GM23338 (cell line): ENCODE results near the gene DGCR8. TPM values are rescaled to one million over a fixed set of nuclear protein-coding genes. Genes with fewer than 3 reads are reported as not detected.

Source experiments
- ATAC-seq: fragments of 200-7000 bp; cut with Tn5 transposase; 3 replicates; pipeline ENCODE4 v1.9.1; 2020
- DNase-seq: peaks from one replicate; pipeline ENCODE4 v3.0.0-alpha.2; 2015; ENCODE audit warnings: low spot score
- H2AFZ ChIP-seq: fragments of 200-600 bp; sonication (generic); 2 replicates; pipeline ENCODE4 v1.8.0; 2016; ENCODE audit warnings: antibody characterized with exemption, mild to moderate bottlenecking, moderate library complexity
- H3F3A ChIP-seq: fragments of 200-600 bp; sonication (generic); replicated peaks from 2 replicates; pipeline ENCODE4 v1.8.0; 2017; ENCODE audit warnings: antibody characterized with exemption, mixed run types, low read depth
- H3K27ac ChIP-seq: fragments of 200-600 bp; sonication (generic); 2 replicates; pipeline ENCODE4 v1.6.1; 2016; ENCODE audit warnings: low read depth
- H3K27me3 ChIP-seq: fragments of 200-600 bp; sonication (generic); 2 replicates; pipeline ENCODE4 v1.8.0; 2016; ENCODE audit warnings: mild to moderate bottlenecking, mixed run types, moderate library complexity; ENCODE audit not compliant: insufficient read depth
- H3K36me3 ChIP-seq: fragments of 200-600 bp; sonication (generic); 2 replicates; pipeline ENCODE4 v1.8.0; 2016; ENCODE audit warnings: mild to moderate bottlenecking; ENCODE audit not compliant: insufficient read depth
- H3K4me1 ChIP-seq: fragments of 200-600 bp; sonication (generic); 2 replicates; pipeline ENCODE4 v1.8.0; 2016; ENCODE audit warnings: mild to moderate bottlenecking, moderate library complexity; ENCODE audit not compliant: insufficient read depth
- H3K4me2 ChIP-seq: fragments of 200-600 bp; sonication (generic); 2 replicates; pipeline ENCODE4 v1.7.1; 2017; ENCODE audit warnings: mixed run types
- H3K4me3 ChIP-seq: fragments of 200-600 bp; sonication (generic); 2 replicates; pipeline ENCODE4 v1.6.1; 2016; ENCODE audit warnings: mixed run types
- H3K79me2 ChIP-seq: fragments of 200-600 bp; sonication (generic); replicated peaks from 2 replicates; pipeline ENCODE4 v1.8.0; 2017; ENCODE audit warnings: mild to moderate bottlenecking; ENCODE audit not compliant: insufficient read depth
- H3K9me2 ChIP-seq: fragments of 200-600 bp; sonication (generic); 2 replicates; pipeline ENCODE4 v1.8.0; 2017; ENCODE audit not compliant: insufficient read depth
- H4K20me1 ChIP-seq: fragments of 200-600 bp; sonication (generic); replicated peaks from 2 replicates; pipeline ENCODE4 v1.8.0; 2017; ENCODE audit warnings: mild to moderate bottlenecking; ENCODE audit not compliant: insufficient read depth
- H3K27ac Mint-ChIP-seq: 2 replicates; pipeline ENCODE4 v1.8.0; 2020; ENCODE audit warnings: inconsistent platforms, mild to moderate bottlenecking, moderate library complexity, mixed read lengths
- H3K27me3 Mint-ChIP-seq: 3 replicates; pipeline ENCODE4 v1.8.0; 2022; ENCODE audit warnings: low read depth, mild to moderate bottlenecking, moderate library complexity, mixed read lengths, inconsistent platforms; ENCODE audit not compliant: insufficient read depth, poor library complexity
- H3K36me3 Mint-ChIP-seq: 3 replicates; pipeline ENCODE4 v1.8.0; 2021; ENCODE audit warnings: low read depth, mild to moderate bottlenecking, inconsistent platforms, moderate library complexity, mixed read lengths
- H3K4me1 Mint-ChIP-seq: 3 replicates; pipeline ENCODE4 v1.8.0; 2020; ENCODE audit warnings: mild to moderate bottlenecking, inconsistent platforms, mixed read lengths
- H3K4me3 Mint-ChIP-seq: 3 replicates; pipeline ENCODE4 v1.8.0; 2021; ENCODE audit warnings: moderate library complexity, mild to moderate bottlenecking, inconsistent platforms, mixed read lengths
- H3K9me3 Mint-ChIP-seq: 3 replicates; pipeline ENCODE4 v1.8.0; 2020; ENCODE audit warnings: moderate library complexity, mild to moderate bottlenecking, inconsistent platforms, mixed read lengths
- CREB1 ChIP-seq: fragments of 250-450 bp; sonication (Bioruptor Pico); IDR thresholded peaks from 2 replicates; pipeline ENCODE4 v1.5.0; 2020; ENCODE audit warnings: low read depth, mild to moderate bottlenecking, moderate library complexity
- EZH2 ChIP-seq: fragments of 200-600 bp; sonication (generic); IDR thresholded peaks from one replicate; pipeline ENCODE4 v1.8.0; 2017; ENCODE audit warnings: antibody characterized with exemption, mild to moderate bottlenecking, low read depth; ENCODE audit not compliant: unreplicated experiment
- EZH2phosphoT487 ChIP-seq: fragments of 200-600 bp; sonication (generic); IDR thresholded peaks from one replicate; pipeline ENCODE4 v1.8.1; 2018; ENCODE audit warnings: antibody characterized with exemption; ENCODE audit not compliant: unreplicated experiment
- JUNB ChIP-seq: IDR thresholded peaks from one replicate; pipeline ENCODE4 v1.6.1; 2016; ENCODE audit warnings: antibody characterized with exemption; ENCODE audit not compliant: unreplicated experiment
- NANOG ChIP-seq: IDR thresholded peaks from 2 replicates; pipeline ENCODE4 v1.6.1; 2016; ENCODE audit warnings: antibody characterized with exemption, borderline replicate concordance
- POLR2AphosphoS5 ChIP-seq: IDR thresholded peaks from 2 replicates; pipeline ENCODE4 v1.6.1; 2016; ENCODE audit warnings: antibody characterized with exemption, low read depth
- STAT1 ChIP-seq: IDR thresholded peaks from one replicate; pipeline ENCODE4 v1.6.1; 2016; ENCODE audit warnings: antibody characterized with exemption; ENCODE audit not compliant: unreplicated experiment
- ZNF114 ChIP-seq: fragments of 250-450 bp; sonication (Bioruptor Pico); IDR thresholded peaks from 2 replicates; pipeline ENCODE4 v1.5.0; 2020; ENCODE audit warnings: mild to moderate bottlenecking, moderate library complexity
- ZNF331 ChIP-seq: fragments of 250-450 bp; sonication (Bioruptor Pico); IDR thresholded peaks from 2 replicates; pipeline ENCODE4 v1.5.0; 2020; ENCODE audit warnings: low read depth, mild to moderate bottlenecking, moderate library complexity
- polyA plus RNA-seq: library from polyadenylated mRNA; unstranded; fragments of >200 nt; fragmentation: Nextera tagmentation; extraction: Ambion mirVana; gene quantifications from 2 replicates; pipeline ENCODE4 v1.2.1, GENCODE V29; 2016
- total RNA-seq: library from RNA; depleted of rRNA; stranded (reverse); fragments of >200 nt; shearing (Covaris generic); gene quantifications from 2 replicates; pipeline ENCODE4 v1.2.3, GENCODE V29; 2014
- TF ChIP-seq, protein P1 (sequence below): IDR thresholded peaks from 2 replicates; pipeline ENCODE4 v1.6.1; 2016; ENCODE audit warnings: antibody characterized with exemption
- TF ChIP-seq, protein P2 (sequence below): IDR thresholded peaks from one replicate; pipeline ENCODE4 v1.6.1; 2018; ENCODE audit warnings: antibody characterized with exemption; ENCODE audit not compliant: unreplicated experiment
- TF ChIP-seq, protein P3 (sequence below), 2 experiments: fragments of 200-600 bp in 1 of 2; sonication (generic) in 1 of 2; conservative IDR thresholded peaks; 2 replicates each; pipeline versions ENCODE4 v1.5.1 to v1.6.1; 2016 to 2017; ENCODE audit warnings: antibody characterized with exemption in 2 of 2, low read depth in 2 of 2, mild to moderate bottlenecking in 2 of 2, moderate library complexity in 1 of 2
- TF ChIP-seq, protein P4 (sequence below): fragments of 250-450 bp; sonication (Bioruptor Pico); IDR thresholded peaks from 2 replicates; pipeline ENCODE4 v1.5.0; 2020; ENCODE audit warnings: mild to moderate bottlenecking, moderate library complexity

The DGCR8 gene
- total and polyA plus RNA-seq, 2 experiments from 2014 or later = 12.2 to 48.9 TPM

DNA sequence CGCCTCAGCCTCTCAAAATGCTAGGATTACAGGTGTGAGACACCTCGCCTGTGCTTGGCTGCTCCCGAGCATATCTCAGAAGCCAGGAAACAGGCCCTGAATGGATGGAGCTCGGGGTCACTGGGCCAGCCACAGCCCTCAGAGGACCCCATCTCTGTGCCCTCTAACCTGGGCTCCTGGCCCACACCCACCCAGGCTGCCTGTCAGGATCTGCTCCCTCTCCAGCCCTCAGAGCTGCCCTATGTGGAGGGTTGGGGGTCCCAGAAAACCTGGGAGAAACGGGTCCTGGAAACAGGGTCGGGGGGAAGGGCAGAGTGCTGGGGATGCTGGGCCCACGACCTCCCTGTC, 76.0 kb downstream of the DGCR8 start:
- H3K79me2 ChIP-seq = no peaks in the 10 kb centered on the region
- no peaks in the 10 kb centered on the region for H4K20me1 ChIP-seq
- H3K9me3 Mint-ChIP-seq = no peaks in the 10 kb centered on the region
- no peak overlapping the region for H3K27ac Mint-ChIP-seq
- no peak for ATAC-seq
- H3K4me1 Mint-ChIP-seq = peaks cover 10% of the 10 kb centered on the region
- DNase-seq = no peak
- H3K27ac ChIP-seq = no peak overlapping the region
- H3K27me3 ChIP-seq = no peaks in the 10 kb centered on the region
- no peaks in the 10 kb centered on the region for H3K36me3 ChIP-seq
- TF ChIP-seq EZH2 (no peak), EZH2phosphoT487 (no peak), NANOG (no peak), POLR2AphosphoS5 (no peak), ZNF114 (CRISPR knock-in tag) (no peak), CREB1 (CRISPR knock-in tag) (no peak), ZNF331 (CRISPR knock-in tag) (no peak), JUNB (no peak), STAT1 (no peak)
- TF ChIP-seq, protein P1, sequence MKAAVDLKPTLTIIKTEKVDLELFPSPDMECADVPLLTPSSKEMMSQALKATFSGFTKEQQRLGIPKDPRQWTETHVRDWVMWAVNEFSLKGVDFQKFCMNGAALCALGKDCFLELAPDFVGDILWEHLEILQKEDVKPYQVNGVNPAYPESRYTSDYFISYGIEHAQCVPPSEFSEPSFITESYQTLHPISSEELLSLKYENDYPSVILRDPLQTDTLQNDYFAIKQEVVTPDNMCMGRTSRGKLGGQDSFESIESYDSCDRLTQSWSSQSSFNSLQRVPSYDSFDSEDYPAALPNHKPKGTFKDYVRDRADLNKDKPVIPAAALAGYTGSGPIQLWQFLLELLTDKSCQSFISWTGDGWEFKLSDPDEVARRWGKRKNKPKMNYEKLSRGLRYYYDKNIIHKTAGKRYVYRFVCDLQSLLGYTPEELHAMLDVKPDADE = no peak
- TF ChIP-seq, protein P2, sequence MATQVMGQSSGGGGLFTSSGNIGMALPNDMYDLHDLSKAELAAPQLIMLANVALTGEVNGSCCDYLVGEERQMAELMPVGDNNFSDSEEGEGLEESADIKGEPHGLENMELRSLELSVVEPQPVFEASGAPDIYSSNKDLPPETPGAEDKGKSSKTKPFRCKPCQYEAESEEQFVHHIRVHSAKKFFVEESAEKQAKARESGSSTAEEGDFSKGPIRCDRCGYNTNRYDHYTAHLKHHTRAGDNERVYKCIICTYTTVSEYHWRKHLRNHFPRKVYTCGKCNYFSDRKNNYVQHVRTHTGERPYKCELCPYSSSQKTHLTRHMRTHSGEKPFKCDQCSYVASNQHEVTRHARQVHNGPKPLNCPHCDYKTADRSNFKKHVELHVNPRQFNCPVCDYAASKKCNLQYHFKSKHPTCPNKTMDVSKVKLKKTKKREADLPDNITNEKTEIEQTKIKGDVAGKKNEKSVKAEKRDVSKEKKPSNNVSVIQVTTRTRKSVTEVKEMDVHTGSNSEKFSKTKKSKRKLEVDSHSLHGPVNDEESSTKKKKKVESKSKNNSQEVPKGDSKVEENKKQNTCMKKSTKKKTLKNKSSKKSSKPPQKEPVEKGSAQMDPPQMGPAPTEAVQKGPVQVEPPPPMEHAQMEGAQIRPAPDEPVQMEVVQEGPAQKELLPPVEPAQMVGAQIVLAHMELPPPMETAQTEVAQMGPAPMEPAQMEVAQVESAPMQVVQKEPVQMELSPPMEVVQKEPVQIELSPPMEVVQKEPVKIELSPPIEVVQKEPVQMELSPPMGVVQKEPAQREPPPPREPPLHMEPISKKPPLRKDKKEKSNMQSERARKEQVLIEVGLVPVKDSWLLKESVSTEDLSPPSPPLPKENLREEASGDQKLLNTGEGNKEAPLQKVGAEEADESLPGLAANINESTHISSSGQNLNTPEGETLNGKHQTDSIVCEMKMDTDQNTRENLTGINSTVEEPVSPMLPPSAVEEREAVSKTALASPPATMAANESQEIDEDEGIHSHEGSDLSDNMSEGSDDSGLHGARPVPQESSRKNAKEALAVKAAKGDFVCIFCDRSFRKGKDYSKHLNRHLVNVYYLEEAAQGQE = no peak
- TF ChIP-seq, protein P3, sequence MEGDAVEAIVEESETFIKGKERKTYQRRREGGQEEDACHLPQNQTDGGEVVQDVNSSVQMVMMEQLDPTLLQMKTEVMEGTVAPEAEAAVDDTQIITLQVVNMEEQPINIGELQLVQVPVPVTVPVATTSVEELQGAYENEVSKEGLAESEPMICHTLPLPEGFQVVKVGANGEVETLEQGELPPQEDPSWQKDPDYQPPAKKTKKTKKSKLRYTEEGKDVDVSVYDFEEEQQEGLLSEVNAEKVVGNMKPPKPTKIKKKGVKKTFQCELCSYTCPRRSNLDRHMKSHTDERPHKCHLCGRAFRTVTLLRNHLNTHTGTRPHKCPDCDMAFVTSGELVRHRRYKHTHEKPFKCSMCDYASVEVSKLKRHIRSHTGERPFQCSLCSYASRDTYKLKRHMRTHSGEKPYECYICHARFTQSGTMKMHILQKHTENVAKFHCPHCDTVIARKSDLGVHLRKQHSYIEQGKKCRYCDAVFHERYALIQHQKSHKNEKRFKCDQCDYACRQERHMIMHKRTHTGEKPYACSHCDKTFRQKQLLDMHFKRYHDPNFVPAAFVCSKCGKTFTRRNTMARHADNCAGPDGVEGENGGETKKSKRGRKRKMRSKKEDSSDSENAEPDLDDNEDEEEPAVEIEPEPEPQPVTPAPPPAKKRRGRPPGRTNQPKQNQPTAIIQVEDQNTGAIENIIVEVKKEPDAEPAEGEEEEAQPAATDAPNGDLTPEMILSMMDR (conservative IDR thresholded peaks at IDR 0.05; ENCODE audit: low read depth in 2 of 2) = no peak
- TF ChIP-seq, protein P4, sequence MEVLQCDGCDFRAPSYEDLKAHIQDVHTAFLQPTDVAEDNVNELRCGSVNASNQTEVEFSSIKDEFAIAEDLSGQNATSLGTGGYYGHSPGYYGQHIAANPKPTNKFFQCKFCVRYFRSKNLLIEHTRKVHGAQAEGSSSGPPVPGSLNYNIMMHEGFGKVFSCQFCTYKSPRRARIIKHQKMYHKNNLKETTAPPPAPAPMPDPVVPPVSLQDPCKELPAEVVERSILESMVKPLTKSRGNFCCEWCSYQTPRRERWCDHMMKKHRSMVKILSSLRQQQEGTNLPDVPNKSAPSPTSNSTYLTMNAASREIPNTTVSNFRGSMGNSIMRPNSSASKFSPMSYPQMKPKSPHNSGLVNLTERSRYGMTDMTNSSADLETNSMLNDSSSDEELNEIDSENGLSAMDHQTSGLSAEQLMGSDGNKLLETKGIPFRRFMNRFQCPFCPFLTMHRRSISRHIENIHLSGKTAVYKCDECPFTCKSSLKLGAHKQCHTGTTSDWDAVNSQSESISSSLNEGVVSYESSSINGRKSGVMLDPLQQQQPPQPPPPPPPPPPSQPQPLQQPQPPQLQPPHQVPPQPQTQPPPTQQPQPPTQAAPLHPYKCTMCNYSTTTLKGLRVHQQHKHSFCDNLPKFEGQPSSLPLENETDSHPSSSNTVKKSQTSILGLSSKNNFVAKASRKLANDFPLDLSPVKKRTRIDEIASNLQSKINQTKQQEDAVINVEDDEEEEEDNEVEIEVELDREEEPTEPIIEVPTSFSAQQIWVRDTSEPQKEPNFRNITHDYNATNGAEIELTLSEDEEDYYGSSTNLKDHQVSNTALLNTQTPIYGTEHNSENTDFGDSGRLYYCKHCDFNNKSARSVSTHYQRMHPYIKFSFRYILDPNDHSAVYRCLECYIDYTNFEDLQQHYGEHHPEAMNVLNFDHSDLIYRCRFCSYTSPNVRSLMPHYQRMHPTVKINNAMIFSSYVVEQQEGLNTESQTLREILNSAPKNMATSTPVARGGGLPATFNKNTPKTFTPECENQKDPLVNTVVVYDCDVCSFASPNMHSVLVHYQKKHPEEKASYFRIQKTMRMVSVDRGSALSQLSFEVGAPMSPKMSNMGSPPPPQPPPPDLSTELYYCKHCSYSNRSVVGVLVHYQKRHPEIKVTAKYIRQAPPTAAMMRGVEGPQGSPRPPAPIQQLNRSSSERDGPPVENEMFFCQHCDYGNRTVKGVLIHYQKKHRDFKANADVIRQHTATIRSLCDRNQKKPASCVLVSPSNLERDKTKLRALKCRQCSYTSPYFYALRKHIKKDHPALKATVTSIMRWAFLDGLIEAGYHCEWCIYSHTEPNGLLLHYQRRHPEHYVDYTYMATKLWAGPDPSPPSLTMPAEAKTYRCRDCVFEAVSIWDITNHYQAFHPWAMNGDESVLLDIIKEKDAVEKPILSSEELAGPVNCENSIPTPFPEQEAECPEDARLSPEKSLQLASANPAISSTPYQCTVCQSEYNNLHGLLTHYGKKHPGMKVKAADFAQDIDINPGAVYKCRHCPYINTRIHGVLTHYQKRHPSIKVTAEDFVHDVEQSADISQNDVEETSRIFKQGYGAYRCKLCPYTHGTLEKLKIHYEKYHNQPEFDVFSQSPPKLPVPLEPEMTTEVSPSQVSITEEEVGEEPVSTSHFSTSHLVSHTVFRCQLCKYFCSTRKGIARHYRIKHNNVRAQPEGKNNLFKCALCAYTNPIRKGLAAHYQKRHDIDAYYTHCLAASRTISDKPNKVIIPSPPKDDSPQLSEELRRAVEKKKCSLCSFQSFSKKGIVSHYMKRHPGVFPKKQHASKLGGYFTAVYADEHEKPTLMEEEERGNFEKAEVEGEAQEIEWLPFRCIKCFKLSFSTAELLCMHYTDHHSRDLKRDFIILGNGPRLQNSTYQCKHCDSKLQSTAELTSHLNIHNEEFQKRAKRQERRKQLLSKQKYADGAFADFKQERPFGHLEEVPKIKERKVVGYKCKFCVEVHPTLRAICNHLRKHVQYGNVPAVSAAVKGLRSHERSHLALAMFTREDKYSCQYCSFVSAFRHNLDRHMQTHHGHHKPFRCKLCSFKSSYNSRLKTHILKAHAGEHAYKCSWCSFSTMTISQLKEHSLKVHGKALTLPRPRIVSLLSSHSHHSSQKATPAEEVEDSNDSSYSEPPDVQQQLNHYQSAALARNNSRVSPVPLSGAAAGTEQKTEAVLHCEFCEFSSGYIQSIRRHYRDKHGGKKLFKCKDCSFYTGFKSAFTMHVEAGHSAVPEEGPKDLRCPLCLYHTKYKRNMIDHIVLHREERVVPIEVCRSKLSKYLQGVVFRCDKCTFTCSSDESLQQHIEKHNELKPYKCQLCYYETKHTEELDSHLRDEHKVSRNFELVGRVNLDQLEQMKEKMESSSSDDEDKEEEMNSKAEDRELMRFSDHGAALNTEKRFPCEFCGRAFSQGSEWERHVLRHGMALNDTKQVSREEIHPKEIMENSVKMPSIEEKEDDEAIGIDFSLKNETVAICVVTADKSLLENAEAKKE (CRISPR knock-in tag) = no peak
- no peak overlapping the region for H3K4me2 ChIP-seq
- no peaks in the 10 kb centered on the region for H3F3A ChIP-seq
- H3K4me3 Mint-ChIP-seq = no peak overlapping the region
- no peaks in the 10 kb centered on the region for H3K4me1 ChIP-seq
- H3K4me3 ChIP-seq = no peak overlapping the region
- H3K36me3 Mint-ChIP-seq = no peaks in the 10 kb centered on the region
- no peaks in the 10 kb centered on the region for H3K9me2 ChIP-seq
- H2AFZ ChIP-seq = no peak overlapping the region
- peaks cover 9% of the 10 kb centered on the region for H3K27me3 Mint-ChIP-seq
